Measurements from ENCODE around the gene CBLC.

- TF ChIP-seq GATA2 (IDR thresholded peaks at IDR 0.05; ENCODE audit: low read depth, low read length) (no peak), GATA3 (IDR thresholded peaks at IDR 0.05; ENCODE audit: low read depth, low read length) (no peak)
These were observed 36.3 kb downstream of the CBLC start for GRCh38 chr19:44813841-44814470.

All from SH-SY5Y (cell line).